ENCODE measurements around the gene USF2.

DNA sequence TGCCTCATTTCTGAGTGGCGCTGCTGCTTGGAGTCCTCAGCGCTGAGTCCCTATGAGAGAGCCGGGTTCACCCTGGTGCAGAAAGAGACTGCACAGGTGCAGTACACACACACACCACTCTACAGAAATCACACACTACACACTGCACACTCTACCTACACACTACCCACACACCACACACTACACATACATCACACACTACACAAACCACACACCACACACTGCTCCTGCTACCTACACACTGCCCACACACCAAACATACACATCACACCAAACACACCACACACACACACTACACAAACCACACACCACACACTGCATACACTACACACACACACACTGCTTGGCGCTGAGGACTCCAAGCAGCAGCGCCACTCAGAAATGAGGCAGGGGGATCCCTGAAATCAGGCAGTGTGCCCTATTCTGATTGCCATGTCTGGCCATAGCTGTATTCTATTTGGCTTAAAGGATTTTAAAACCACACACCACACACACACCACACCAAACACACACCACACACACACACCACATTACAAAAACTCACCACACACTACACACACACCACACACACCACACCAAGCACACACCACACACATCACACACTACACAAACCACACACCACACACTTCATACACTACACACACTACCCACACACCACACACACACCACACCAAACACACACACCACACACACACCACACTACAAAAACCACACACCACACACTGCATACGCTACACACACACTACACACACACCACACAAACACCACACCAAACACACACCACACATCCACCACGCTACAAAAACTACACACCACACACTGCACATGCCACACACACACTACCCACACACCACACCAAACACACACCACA, 28.1 kb downstream of the USF2 start:
- no peak for TF ChIP-seq EGR1 (IDR thresholded peaks at IDR 0.05)
- TF ChIP-seq, protein P1, sequence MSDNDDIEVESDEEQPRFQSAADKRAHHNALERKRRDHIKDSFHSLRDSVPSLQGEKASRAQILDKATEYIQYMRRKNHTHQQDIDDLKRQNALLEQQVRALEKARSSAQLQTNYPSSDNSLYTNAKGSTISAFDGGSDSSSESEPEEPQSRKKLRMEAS (IDR thresholded peaks at IDR 0.05), result no peak

All from Ishikawa (cell line).